Measurements from ENCODE around the gene PILRA. TPM values are rescaled to one million over a fixed set of nuclear protein-coding genes. Genes with fewer than 3 reads are reported as not detected.
A peak's percentile ranks its signal among the peaks of the same experiment; 100 is the strongest.
"Not testable (repeated sequence)": the region's sequence is repeated elsewhere in the genome, so short reads cannot be mapped to it uniquely, and the experiment has no call there.

Gene PILRA
- polyA plus RNA-seq, 3 donors, result 4.7 to 8.0 (median 6.6) TPM

GRCh38 chr7:100428199-100428966 is 55.1 kb downstream of the PILRA start, which contains the start of gene ZCWPW1:
Gene ZCWPW1 (minus strand): TSS chr7:100428703. CDS start chr7:100420649, 8,054 bp downstream.
- DNase-seq (ENCODE audit: extremely low read depth in 1 of 11, low read depth in 9 of 11, low spot score in 4 of 11), result peak; percentile 91 to 97 (median 95)

- DNase-seq (ENCODE audit: extremely low read depth in 1 of 11, low read depth in 9 of 11, low spot score in 4 of 11), result peak; percentile 98 to 100 (median 100)
Measured at GRCh38 chr7:100428967-100429636, 55.8 kb downstream of the PILRA start.

GRCh38 chr7:100429637-100430492 is 56.6 kb downstream of the PILRA start, which contains the start of gene MEPCE:
Gene MEPCE (plus strand): TSS chr7:100429831. CDS start chr7:100430019, 188 bp downstream.
- peak; percentile 89 to 96 (median 95) for DNase-seq (ENCODE audit: extremely low read depth in 1 of 11, low read depth in 9 of 11, low spot score in 4 of 11)

- DNase-seq (ENCODE audit: extremely low read depth in 1 of 11, low read depth in 9 of 11, low spot score in 4 of 11), result no peak
Measured at GRCh38 chr7:100430493-100431285, 57.4 kb downstream of the PILRA start.

- DNase-seq (ENCODE audit: extremely low read depth in 1 of 11, low read depth in 9 of 11, low spot score in 4 of 11), result no peak
Measured at GRCh38 chr7:100431286-100431735, 58.0 kb downstream of the PILRA start.

GRCh38 chr7:100432053-100432452 is 58.8 kb downstream of the PILRA start:
- DNase-seq (ENCODE audit: extremely low read depth in 1 of 11, low read depth in 9 of 11, low spot score in 4 of 11), result no peak

- no peak for DNase-seq (ENCODE audit: extremely low read depth in 1 of 11, low read depth in 9 of 11, low spot score in 4 of 11)
Measured at GRCh38 chr7:100432621-100433275, 59.5 kb downstream of the PILRA start.

- DNase-seq (ENCODE audit: extremely low read depth in 1 of 11, low read depth in 9 of 11, low spot score in 4 of 11), result no peak
Measured at GRCh38 chr7:100433276-100433591, 59.9 kb downstream of the PILRA start.

- DNase-seq (ENCODE audit: extremely low read depth in 1 of 11, low read depth in 9 of 11, low spot score in 4 of 11), result no peak
Measured at GRCh38 chr7:100433592-100434296, 60.5 kb downstream of the PILRA start.

- no peak for DNase-seq (ENCODE audit: extremely low read depth in 1 of 11, low read depth in 9 of 11, low spot score in 4 of 11)
Measured at GRCh38 chr7:100434297-100435144, 61.2 kb downstream of the PILRA start.

- peak in 1 of 11 donors; percentile 23 for DNase-seq (ENCODE audit: extremely low read depth in 1 of 11, low read depth in 9 of 11, low spot score in 4 of 11)
Measured at GRCh38 chr7:100435401-100436304, 62.4 kb downstream of the PILRA start.

- no peak for DNase-seq (ENCODE audit: extremely low read depth in 1 of 11, low read depth in 9 of 11, low spot score in 4 of 11)
Measured at GRCh38 chr7:100437150-100438100, 64.1 kb downstream of the PILRA start.

- no peak for DNase-seq (ENCODE audit: extremely low read depth in 1 of 11, low read depth in 9 of 11, low spot score in 4 of 11)
Measured at GRCh38 chr7:100438172-100438571, 64.9 kb downstream of the PILRA start.

GRCh38 chr7:100438731-100439130 is 65.4 kb downstream of the PILRA start:
- not testable (repeated sequence) for DNase-seq (ENCODE audit: extremely low read depth in 1 of 11, low read depth in 9 of 11, low spot score in 4 of 11)

- DNase-seq (ENCODE audit: extremely low read depth in 1 of 11, low read depth in 9 of 11, low spot score in 4 of 11), result not testable (repeated sequence)
Measured at GRCh38 chr7:100439244-100439643, 66.0 kb downstream of the PILRA start.
